T-helper 22 cell (primary cell): Measurements from ENCODE around the gene TM4SF5.

ENCODE experiments used
- DNase-seq: peaks from one replicate; pipeline ENCODE4 v3.0.0-alpha.2; 2020; ENCODE audit warnings: low read depth

Gene TM4SF5

GRCh38 chr17:4747847-4748246 is 23.8 kb upstream of the TM4SF5 start:
- no peak for DNase-seq

DNA sequence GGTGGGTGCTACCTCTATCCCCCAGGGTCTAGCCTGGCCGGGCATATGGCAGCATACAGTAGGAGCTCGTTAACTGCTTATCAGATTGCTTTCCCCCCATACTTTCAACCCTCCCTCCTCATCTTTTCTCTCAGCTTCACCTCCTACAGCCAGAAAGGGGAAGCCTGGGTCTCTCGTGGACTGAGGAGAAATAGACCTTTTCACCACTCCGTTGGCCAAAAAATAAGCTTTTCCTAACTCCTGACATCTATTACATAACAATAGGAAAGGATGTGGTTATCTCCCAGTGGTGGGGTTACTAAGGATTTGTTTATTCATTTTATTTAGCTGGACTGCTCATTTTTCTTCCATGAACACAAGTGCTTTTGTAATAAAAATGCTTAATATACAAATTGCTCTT is 23.0 kb upstream of the TM4SF5 start:
- no peak for DNase-seq

DNA sequence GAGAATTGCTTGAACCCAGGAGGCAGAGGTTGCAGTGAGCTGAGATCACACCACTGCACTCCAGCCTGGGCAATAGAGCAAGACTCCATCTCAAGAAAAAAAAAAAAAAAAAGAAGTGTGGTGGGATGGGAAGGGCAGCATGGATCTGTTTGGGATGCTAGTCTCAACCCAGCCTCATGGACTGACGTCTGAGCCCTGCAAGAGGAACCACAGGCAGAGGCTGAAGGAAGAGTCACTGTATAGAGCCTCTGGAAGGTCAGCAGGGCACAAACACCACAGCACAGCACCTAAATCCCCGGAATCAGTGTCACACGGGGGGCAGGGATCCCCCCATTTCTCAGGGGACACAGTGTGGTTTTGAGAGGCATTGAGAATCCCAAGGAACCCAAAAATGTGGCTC is 21.1 kb upstream of the TM4SF5 start:
- no peak for DNase-seq

- no peak for DNase-seq
Observed at GRCh38 chr17:4751932-4752331, 19.8 kb upstream of the TM4SF5 start.

- DNase-seq, result no peak
Observed at GRCh38 chr17:4753392-4753791, 18.3 kb upstream of the TM4SF5 start.

DNA sequence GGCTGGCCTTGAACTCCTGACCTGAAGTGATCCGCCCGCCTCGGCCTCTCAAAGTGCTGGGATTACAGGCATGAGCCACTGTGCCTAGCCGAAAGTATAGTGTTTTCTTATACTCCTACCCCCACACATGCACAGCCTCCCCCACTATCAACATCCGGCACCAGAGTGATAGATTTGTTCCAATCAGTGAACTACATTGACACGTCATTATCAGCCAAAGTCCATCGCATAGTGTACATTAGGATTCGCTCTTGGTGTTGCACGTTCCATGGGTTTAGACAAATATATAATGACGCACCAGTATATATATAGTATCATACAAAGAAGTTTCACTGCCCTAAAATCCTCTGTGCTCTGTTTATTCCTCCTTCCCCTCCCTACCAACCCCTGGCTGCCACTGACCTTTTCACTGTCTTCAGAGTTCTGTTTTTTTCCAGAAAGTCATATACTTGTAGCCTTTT is 11.9 kb upstream of the TM4SF5 start:
- no peak for DNase-seq

- DNase-seq, result no peak
Observed at GRCh38 chr17:4764595-4764994, 7.1 kb upstream of the TM4SF5 start.

DNA sequence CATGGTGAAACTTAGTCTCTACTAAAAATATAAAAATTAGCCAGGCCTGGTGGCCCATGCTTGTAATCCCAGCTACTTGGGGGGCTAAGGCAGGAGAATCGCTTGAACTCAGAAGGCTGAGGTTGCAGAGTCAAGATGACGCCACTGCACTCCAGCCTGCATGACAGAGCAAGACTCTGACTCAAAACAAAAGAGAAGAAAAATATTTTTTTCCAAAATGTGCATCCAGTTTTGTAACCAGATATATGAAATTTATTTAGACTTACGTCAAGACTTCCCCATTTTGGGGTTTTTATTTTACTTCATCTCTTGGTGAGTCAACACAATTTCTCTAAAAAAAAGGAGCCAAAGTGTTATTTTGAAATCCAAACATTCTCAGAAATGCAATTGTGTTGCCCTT is 5.5 kb upstream of the TM4SF5 start:
- no peak for DNase-seq

GRCh38 chr17:4766723-4767122 is 5.0 kb upstream of the TM4SF5 start:
- DNase-seq, result no peak

- DNase-seq, result no peak
Observed at GRCh38 chr17:4768298-4768697, 3.4 kb upstream of the TM4SF5 start.

DNA sequence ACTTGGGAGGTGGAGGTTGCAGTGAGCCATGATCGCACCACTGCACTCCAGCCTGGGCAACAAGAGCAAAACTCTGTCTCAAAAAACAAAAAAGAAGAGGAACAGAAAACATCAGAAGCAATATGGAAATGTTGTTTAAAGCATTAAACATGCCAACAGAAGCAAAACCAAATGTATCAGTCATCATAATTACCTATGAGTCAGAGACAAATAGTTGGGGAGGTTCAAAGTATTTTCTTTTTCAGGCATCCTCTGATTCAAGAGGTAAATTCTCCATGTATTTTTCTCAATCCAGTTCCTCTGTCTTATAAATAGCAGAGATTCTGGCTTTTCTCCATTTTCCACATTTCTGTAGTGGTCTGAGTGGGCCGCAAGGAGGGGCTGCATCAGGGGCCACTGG is 2.1 kb upstream of the TM4SF5 start:
- DNase-seq, result no peak

DNA sequence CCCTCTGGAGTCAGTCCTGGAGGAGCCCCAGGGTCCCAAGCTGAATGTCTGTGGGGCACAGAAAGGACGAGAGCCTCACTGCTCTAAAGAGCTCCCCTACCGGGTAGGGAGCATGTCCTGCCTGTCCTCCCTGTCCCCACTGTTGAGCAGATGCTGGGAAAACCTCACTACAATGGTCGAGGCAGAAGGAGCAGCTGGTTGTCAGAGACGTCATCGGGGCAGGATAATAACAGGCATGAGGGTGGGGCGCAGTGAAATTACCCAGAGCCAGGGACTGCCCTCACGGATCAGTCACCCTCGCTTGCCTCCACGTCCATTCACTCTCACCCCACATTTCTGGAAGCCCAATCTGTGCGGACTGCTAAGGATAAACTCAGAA is 538 bp downstream of the TM4SF5 start:
- DNase-seq, result no peak

DNA sequence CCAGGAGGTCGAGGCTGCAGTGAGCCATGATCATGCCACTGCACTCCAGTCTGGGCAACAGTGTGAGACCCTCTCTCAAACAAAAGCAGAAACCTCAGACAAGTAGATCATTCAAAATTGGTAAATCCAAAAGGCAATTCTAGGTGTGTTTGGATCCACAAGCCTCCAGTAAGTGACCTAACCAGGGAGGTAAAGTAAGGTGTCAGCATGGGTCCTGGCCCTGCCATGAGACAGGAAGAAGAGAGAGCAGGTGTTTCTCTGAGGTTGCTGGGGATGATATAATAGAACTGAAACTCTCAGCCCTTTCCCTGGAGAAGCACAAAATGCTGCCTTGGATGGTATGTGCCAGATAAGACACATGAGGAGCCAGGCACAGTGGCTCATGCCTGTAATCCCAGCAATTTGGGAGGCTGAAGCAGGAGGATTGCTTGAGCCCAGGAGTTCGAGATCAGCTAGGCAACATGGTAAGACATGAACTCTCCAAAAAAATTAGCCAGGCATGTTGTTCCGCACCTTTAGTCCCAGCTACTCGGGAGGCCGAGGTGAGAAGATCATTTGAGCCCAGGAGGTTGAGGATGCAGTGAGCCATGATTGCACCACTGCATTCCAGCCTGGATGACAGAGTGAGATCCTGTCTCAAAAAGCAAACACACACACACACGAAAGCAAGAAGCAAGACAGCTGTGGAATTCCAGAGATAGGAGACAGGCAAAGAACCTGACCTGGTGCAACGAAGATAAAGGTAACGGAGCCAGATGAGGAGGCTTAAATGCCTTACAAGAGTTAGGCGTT is 6.5 kb downstream of the TM4SF5 start:
- DNase-seq, result no peak

- no peak for DNase-seq
Observed at GRCh38 chr17:4780325-4780955, 8.8 kb downstream of the TM4SF5 start.

DNA sequence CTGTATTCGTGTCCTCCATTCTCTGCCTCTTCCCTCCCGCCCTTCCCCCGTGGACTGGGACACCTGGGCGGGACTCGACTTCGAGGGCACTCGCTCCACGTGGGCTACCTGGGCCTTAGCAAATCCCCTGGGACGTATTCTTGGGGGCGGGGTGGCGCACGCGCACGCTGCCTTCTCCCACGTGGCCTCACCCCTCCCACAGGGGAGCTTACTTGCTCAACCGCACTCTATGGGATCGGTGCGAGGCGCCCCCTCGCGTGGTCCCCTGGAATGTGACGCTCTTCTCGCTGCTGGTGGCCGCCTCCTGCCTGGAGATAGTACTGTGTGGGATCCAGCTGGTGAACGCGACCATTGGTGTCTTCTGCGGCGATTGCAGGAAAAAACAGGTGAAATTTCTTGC is 11.0 kb downstream of the TM4SF5 start:
- DNase-seq, result no peak

GRCh38 chr17:4785311-4786105 is 13.8 kb downstream of the TM4SF5 start:
- DNase-seq, result no peak

DNA sequence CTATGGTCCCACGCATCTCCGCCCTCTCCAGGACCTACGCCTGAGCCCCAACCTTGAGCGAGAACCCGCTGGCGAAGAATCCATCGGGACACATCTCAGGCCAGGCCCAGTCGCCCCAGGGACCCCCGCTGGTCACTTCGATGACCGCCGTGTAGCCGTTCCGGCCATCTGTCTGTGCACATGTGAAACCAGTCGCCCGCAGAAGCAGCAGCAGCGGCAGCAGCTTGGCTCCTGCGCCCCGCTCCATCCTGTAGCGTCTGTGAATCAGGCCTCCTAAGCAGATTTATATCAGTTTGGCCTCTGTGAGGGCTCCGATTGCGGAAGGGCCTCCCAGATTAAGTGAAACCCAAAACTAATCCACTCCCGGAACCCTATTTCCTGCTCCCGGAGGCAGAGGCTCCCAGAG is 14.4 kb downstream of the TM4SF5 start, which contains the start of gene VMO1:
Gene VMO1, minus strand, starts transcription at position 259 of the 406 bp plus-strand sequence. Its CDS starts 12 bp downstream, at position 247.
- DNase-seq, result no peak

GRCh38 chr17:4786516-4786915 is 14.8 kb downstream of the TM4SF5 start:
- no peak for DNase-seq

GRCh38 chr17:4788159-4788806 is 16.6 kb downstream of the TM4SF5 start:
- DNase-seq, result no peak

- DNase-seq, result no peak
Observed at GRCh38 chr17:4788807-4789700, 17.4 kb downstream of the TM4SF5 start, which contains the start of gene GLTPD2. TSS of gene GLTPD2 (plus strand) at chr17:4788964. CDS start at chr17:4789012, 48 bp downstream.

GRCh38 chr17:4789701-4789950 is 17.9 kb downstream of the TM4SF5 start:
- no peak for DNase-seq
